Tibial nerve (tissue), 4 donors: ENCODE measurements around the gene IGFL4.

Experiments
- EP300 ChIP-seq, 2 donors: sonication (generic); formaldehyde crosslinking; IDR thresholded peaks; one replicate each; pipeline ENCODE4 v1.6.1; 2017; ENCODE audit warnings: antibody characterized with exemption in 2 of 2, mild to moderate bottlenecking in 1 of 2
- TF ChIP-seq, protein P1 (sequence below), 5 experiments: fragments of 200-600 bp in 3 of 5; fragments of 450-650 bp in 2 of 5; sonication (generic) in 3 of 5; IDR thresholded peaks; one replicate each; pipeline ENCODE4 v1.5.1; 2016 to 2019; ENCODE audit warnings: antibody characterized with exemption in 5 of 5, mild to moderate bottlenecking in 3 of 5, moderate library complexity in 2 of 5

DNA sequence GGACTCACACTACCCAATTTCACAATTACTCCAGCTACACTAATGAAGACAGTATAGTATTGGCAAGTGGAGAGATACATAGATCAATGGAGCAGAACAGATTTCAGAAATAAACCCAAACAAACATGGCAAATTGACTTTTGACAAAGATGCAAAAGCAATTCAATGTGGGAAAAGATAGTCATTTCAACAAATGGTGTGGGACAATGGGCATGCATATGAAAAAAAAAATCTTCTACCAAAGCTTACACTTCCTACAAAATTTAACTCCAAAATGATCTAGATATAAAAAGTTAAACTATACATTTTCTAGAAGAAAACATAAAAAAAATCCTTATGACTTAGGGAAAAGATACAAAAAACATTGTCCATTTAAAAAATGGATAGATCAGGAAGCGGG is 2.7 kb upstream of the IGFL4 start:
- TF ChIP-seq, protein P1, sequence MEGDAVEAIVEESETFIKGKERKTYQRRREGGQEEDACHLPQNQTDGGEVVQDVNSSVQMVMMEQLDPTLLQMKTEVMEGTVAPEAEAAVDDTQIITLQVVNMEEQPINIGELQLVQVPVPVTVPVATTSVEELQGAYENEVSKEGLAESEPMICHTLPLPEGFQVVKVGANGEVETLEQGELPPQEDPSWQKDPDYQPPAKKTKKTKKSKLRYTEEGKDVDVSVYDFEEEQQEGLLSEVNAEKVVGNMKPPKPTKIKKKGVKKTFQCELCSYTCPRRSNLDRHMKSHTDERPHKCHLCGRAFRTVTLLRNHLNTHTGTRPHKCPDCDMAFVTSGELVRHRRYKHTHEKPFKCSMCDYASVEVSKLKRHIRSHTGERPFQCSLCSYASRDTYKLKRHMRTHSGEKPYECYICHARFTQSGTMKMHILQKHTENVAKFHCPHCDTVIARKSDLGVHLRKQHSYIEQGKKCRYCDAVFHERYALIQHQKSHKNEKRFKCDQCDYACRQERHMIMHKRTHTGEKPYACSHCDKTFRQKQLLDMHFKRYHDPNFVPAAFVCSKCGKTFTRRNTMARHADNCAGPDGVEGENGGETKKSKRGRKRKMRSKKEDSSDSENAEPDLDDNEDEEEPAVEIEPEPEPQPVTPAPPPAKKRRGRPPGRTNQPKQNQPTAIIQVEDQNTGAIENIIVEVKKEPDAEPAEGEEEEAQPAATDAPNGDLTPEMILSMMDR (IDR thresholded peaks at IDR 0.05) = no peak
- no peak for TF ChIP-seq EP300 (IDR thresholded peaks at IDR 0.05)
